Duodenal mucosa (tissue), 2 donors: ENCODE measurements around the gene COX6A1.
"Not testable (repeated sequence)": the region's sequence is repeated elsewhere in the genome, so short reads cannot be mapped to it uniquely, and the experiment has no call there.

Experiments
- H3K27ac ChIP-seq: one replicate; pipeline ENCODE4 v1.7.0; 2013; ENCODE audit warnings: low read depth, low read length
- H3K27me3 ChIP-seq, 2 donors: one replicate each; pipeline ENCODE4 v1.7.0; 2013; ENCODE audit warnings: low read length in 2 of 2, control low read depth in 1 of 2; ENCODE audit not compliant: insufficient read depth in 2 of 2, control insufficient read depth in 1 of 2
- H3K36me3 ChIP-seq, 2 donors: one replicate each; pipeline ENCODE4 v1.7.0; 2013; ENCODE audit warnings: low read length in 2 of 2, control low read depth in 1 of 2; ENCODE audit not compliant: insufficient read depth in 2 of 2, control insufficient read depth in 1 of 2
- H3K4me1 ChIP-seq, 2 donors: one replicate each; pipeline ENCODE4 v1.7.0; 2013; ENCODE audit warnings: low read length in 2 of 2, control low read depth in 1 of 2; ENCODE audit not compliant: insufficient read depth in 2 of 2, control insufficient read depth in 1 of 2
- H3K4me3 ChIP-seq, 2 donors: one replicate each; pipeline ENCODE4 v1.7.0; 2013; ENCODE audit warnings: low read length in 2 of 2, low read depth in 1 of 2
- H3K9ac ChIP-seq, 2 donors: one replicate each; pipeline ENCODE4 v1.7.0; 2013; ENCODE audit warnings: low read length in 2 of 2, low read depth in 1 of 2
- H3K9me3 ChIP-seq, 2 donors: one replicate each; pipeline ENCODE4 v1.7.0; 2013; ENCODE audit warnings: low read length in 2 of 2, control low read depth in 1 of 2; ENCODE audit not compliant: control insufficient read depth in 1 of 2

COX6A1 gene

DNA sequence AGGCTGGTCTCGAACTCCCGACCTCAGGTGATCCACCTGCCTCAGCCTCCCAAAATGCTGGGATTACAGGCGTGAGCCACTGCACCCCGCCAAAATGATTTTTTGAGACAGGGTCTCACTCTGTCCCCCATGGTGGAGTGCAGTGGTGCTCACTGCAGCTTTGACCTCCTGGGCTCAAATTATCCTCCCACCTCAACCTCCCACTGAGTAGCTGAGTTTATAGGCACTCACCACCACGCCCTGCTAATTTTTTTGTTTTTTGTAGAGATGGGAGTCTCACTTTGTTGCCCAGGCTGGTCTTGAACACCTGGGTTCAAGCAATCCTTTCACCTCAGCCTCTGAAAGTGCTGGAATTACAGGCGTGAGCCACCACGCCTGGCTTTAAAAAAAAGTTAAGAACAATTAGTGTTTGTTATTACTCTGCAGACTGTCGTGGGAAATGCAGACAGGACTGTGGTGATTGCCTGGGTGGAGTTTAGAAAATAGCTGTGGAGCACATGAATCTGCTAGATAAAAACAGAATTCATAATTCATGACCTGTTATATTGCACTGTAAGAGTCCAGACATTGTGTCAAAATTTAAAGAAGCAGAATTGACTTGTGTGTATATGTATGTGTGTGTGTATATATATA is 9.2 kb upstream of the COX6A1 start:
- Histone ChIP-seq H3K27ac (no peak overlapping the region), H3K36me3 (no peaks in the 10 kb centered on the region)

GRCh38 chr12:120429368-120429767 is 8.5 kb upstream of the COX6A1 start:
- H3K4me3 ChIP-seq = no peak overlapping the region
- no peak overlapping the region for H3K27ac ChIP-seq
- peaks cover 4 to 5% of the 10 kb centered on the region in 2 donors for H3K4me1 ChIP-seq
- no peak overlapping the region for H3K9ac ChIP-seq
- H3K27me3 ChIP-seq = no peaks in the 10 kb centered on the region
- H3K9me3 ChIP-seq = no peaks in the 10 kb centered on the region
- no peaks in the 10 kb centered on the region for H3K36me3 ChIP-seq

More for the DNA sequence above, 9.2 kb upstream of the COX6A1 start:
- H3K27me3 ChIP-seq = no peaks in the 10 kb centered on the region
- H3K9me3 ChIP-seq = no peaks in the 10 kb centered on the region
- H3K4me1 ChIP-seq = peaks cover 4 to 5% of the 10 kb centered on the region in 2 donors
- H3K9ac ChIP-seq = no peak overlapping the region
- no peak overlapping the region for H3K4me3 ChIP-seq

GRCh38 chr12:120432772-120433525 is 5.0 kb upstream of the COX6A1 start:
- Histone ChIP-seq H3K4me3 (no peak overlapping the region), H3K9ac (no peak overlapping the region), H3K9me3 (no peaks in the 10 kb centered on the region), H3K27me3 (no peaks in the 10 kb centered on the region), H3K36me3 (no peaks in the 10 kb centered on the region), H3K4me1 (peaks cover 4 to 12% of the 10 kb centered on the region in 2 donors), H3K27ac (no peak overlapping the region)

- Histone ChIP-seq H3K36me3 (peaks cover 14 to 26% of the 10 kb centered on the region in 2 donors), H3K9me3 (no peaks in the 10 kb centered on the region), H3K4me3 (peak overlapping the region; percentile 88 to 92), H3K9ac (peak overlapping the region; percentile 76 to 81), H3K4me1 (peaks cover 6 to 29% of the 10 kb centered on the region in 2 donors), H3K27me3 (no peaks in the 10 kb centered on the region), H3K27ac (peak overlapping the region; percentile 84)
Measured at GRCh38 chr12:120438495-120439198, 734 bp downstream of the COX6A1 start.

GRCh38 chr12:120439646-120440247 is 1.8 kb downstream of the COX6A1 start:
- peak overlapping the region; percentile 49 to 92 for H3K4me3 ChIP-seq
- peaks cover 9 to 33% of the 10 kb centered on the region in 2 donors for H3K4me1 ChIP-seq
- H3K36me3 ChIP-seq = peaks cover 20 to 35% of the 10 kb centered on the region in 2 donors
- H3K9ac ChIP-seq = no peak overlapping the region
- peak overlapping the region; percentile 44 for H3K27ac ChIP-seq
- no peaks in the 10 kb centered on the region for H3K27me3 ChIP-seq
- H3K9me3 ChIP-seq = no peaks in the 10 kb centered on the region

DNA sequence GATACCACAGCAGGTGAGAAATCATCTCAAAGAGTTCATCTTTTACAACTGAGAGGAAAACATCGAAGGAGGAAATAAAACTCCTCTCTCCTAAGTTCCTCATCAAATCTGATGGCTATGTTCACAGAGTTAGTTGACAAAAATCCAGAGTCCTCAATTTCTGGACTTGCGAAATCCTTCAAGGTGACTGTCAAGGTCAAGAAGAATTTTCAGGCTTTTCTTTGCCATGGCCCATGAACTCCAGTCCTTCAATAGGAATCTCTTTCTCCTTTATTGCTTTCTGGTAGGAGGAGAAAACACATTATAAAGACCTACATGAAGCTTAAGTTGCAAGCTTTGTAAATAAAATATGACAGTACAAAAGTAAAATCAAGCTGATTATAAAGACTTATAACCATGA is 6.8 kb downstream of the COX6A1 start:
- Histone ChIP-seq H3K4me3 (no peak overlapping the region), H3K36me3 (peaks cover 20 to 38% of the 10 kb centered on the region in 2 donors), H3K27ac (no peak overlapping the region), H3K9ac (no peak overlapping the region), H3K4me1 (peaks cover 18 to 34% of the 10 kb centered on the region in 2 donors), H3K27me3 (no peaks in the 10 kb centered on the region), H3K9me3 (no peaks in the 10 kb centered on the region)

GRCh38 chr12:120445911-120446843 is 8.3 kb downstream of the COX6A1 start, which contains the start of the genes GATC and TRIAP1:
Gene GATC (plus strand): TSS chr12:120446444. CDS start chr12:120446481, 37 bp downstream.
Gene TRIAP1 (minus strand): TSS chr12:120446384. CDS start chr12:120446372, 12 bp downstream.
- peaks cover 13 to 28% of the 10 kb centered on the region in 2 donors for H3K4me1 ChIP-seq
- H3K36me3 ChIP-seq = peaks cover 13 to 30% of the 10 kb centered on the region in 2 donors

GRCh38 chr12:120446844-120447178 is 8.9 kb downstream of the COX6A1 start:
- Histone ChIP-seq H3K36me3 (peaks cover 13 to 29% of the 10 kb centered on the region in 2 donors), H3K4me1 (peaks cover 13 to 28% of the 10 kb centered on the region in 2 donors), H3K9ac (peak overlapping the region; percentile 93 to 94), H3K27ac (peak overlapping the region; percentile 92), H3K4me3 (peak overlapping the region; percentile 99 to 100)
- not testable (repeated sequence) for H3K27me3 ChIP-seq, H3K9me3 ChIP-seq

More at GRCh38 chr12:120445911-120446843, 8.3 kb downstream of the COX6A1 start, which contains the start of the genes GATC and TRIAP1:
- H3K9ac ChIP-seq = peak within 1 kb of the TSS; percentile 93 to 94
- H3K27me3 ChIP-seq = no peaks in the 10 kb centered on the region
- no peaks in the 10 kb centered on the region for H3K9me3 ChIP-seq
- H3K27ac ChIP-seq = peak within 1 kb of the TSS; percentile 92
- H3K4me3 ChIP-seq = peak within 1 kb of the TSS; percentile 99 to 100

GRCh38 chr12:120447992-120448391 is 10.1 kb downstream of the COX6A1 start:
- no peak overlapping the region for H3K9ac ChIP-seq

More at GRCh38 chr12:120447992-120448391, 10.1 kb downstream of the COX6A1 start:
- no peaks in the 10 kb centered on the region for H3K9me3 ChIP-seq
- H3K4me3 ChIP-seq = no peak overlapping the region
- H3K4me1 ChIP-seq = peaks cover 18 to 28% of the 10 kb centered on the region in 2 donors
- H3K36me3 ChIP-seq = peaks cover 10 to 25% of the 10 kb centered on the region in 2 donors
- no peaks in the 10 kb centered on the region for H3K27me3 ChIP-seq
- no peak overlapping the region for H3K27ac ChIP-seq
